ENCODE data around the gene NEMP2.

DNA sequence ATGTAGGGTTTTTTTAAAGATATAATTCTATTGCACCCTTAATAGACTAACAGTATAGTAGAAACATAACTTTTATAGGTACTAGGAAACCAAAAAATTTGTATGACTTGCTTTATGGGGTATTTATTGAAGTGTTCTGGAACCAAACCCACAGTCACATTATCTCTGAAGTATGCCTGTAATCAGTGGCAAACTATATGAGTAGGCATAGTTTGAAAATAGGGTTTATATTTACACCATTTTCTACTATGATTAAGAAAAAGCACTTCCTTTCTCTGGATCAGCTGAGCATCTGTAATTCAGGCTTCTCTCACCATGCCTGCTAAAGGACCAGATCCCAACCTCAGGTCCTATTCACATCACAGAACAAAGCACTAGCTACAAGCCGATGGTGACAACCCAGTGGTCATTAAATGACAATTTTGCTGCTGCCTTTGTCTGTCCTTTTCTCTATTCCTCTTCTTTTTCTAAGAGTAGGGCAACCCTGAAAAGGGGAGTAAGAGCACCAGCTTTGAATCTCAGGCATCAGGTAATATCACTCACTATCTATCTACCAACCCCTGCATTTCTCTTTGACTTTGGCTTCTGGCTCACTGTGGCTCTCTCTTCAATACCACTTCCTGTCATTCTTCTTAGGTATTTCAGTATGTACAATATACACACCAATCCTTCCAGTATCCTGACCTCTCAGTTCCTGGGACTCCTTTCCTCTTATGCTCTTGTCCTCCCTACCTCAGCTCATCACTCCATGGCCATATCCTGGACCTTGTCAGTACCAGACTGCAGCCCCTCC lies 14.4 kb downstream of the NEMP2 start:
- TF ChIP-seq, protein P1, sequence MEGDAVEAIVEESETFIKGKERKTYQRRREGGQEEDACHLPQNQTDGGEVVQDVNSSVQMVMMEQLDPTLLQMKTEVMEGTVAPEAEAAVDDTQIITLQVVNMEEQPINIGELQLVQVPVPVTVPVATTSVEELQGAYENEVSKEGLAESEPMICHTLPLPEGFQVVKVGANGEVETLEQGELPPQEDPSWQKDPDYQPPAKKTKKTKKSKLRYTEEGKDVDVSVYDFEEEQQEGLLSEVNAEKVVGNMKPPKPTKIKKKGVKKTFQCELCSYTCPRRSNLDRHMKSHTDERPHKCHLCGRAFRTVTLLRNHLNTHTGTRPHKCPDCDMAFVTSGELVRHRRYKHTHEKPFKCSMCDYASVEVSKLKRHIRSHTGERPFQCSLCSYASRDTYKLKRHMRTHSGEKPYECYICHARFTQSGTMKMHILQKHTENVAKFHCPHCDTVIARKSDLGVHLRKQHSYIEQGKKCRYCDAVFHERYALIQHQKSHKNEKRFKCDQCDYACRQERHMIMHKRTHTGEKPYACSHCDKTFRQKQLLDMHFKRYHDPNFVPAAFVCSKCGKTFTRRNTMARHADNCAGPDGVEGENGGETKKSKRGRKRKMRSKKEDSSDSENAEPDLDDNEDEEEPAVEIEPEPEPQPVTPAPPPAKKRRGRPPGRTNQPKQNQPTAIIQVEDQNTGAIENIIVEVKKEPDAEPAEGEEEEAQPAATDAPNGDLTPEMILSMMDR (IDR thresholded peaks at IDR 0.05), result no peak
- no peak for TF ChIP-seq POLR2A (IDR thresholded peaks at IDR 0.05)

Data from adrenal gland (tissue), 5 donors.